BJ (cell line): Measurements from ENCODE around the gene STX18. TPM values are rescaled to one million over a fixed set of nuclear protein-coding genes. Genes with fewer than 3 reads are reported as not detected.

Experiments used
- CTCF ChIA-PET: fragments of 350-600 bp; formaldehyde crosslinking; extraction: SDS; loops from one replicate; lab custom pipeline; 2021; ENCODE audit warnings: antibody characterized with exemption, inconsistent platforms; lab: Yijun Ruan, JAX
- POLR2A ChIA-PET: fragments of 300-600 bp; sonication (Branson Sonifier 250); formaldehyde crosslinking; extraction: SDS; loops from one replicate; lab custom pipeline; 2021; ENCODE audit warnings: antibody characterized with exemption; lab: Charles Lee
- DNase-seq: peaks from one replicate; pipeline ENCODE4 v3.0.0-alpha.2; 2011; ENCODE audit warnings: low read depth
- H3K27me3 ChIP-seq: 2 replicates; pipeline ENCODE4 v1.6.0; 2011; ENCODE audit warnings: low read length; ENCODE audit not compliant: control insufficient read depth, insufficient read depth
- H3K36me3 ChIP-seq: 2 replicates; pipeline ENCODE4 v1.5.1; 2011; ENCODE audit warnings: low read length; ENCODE audit not compliant: control insufficient read depth, insufficient read depth
- H3K4me3 ChIP-seq: 2 replicates; pipeline ENCODE4 v1.5.1; 2011; ENCODE audit warnings: low read depth, mild to moderate bottlenecking, control low read depth, low read length
- CTCF ChIP-seq: IDR thresholded peaks from 2 replicates; pipeline ENCODE4 v1.5.1; 2011; ENCODE audit warnings: low read depth, mild to moderate bottlenecking, control low read depth, inconsistent platforms, low read length, moderate library complexity; ENCODE audit not compliant: insufficient read depth
- polyA plus RNA-seq: library from polyadenylated mRNA; depleted of rRNA; stranded (reverse); fragments of >200 nt; gene quantifications from 2 replicates; pipeline ENCODE4 v1.2.3, GENCODE V29; 2011

The STX18 gene
- polyA plus RNA-seq, 1 experiment, result 35.6 TPM

- H3K27me3 ChIP-seq, result no peaks in the 10 kb centered on the region
- no peak for TF ChIP-seq CTCF
- POLR2A ChIA-PET, result no interaction called here
- CTCF ChIA-PET, result interaction anchor here (1.6 kb wide), 1 partner anchor 166 kb away, joined by 3 read pairs; no protein-coding TSS in a partner anchor
- DNase-seq, result no peak
- H3K36me3 ChIP-seq, result peaks cover 18% of the 10 kb centered on the region
- H3K4me3 ChIP-seq, result no peak overlapping the region
These were observed 115.2 kb downstream of the STX18 start for GRCh38 chr4:4426511-4427120.

- H3K4me3 ChIP-seq, result no peak overlapping the region
- ChIA-PET POLR2A (no interaction called here), CTCF (interaction anchor here (1.2 to 1.6 kb wide), 2 partner anchors 54 to 166 kb away, joined by 3 read pairs; no protein-coding TSS in a partner anchor)
- TF ChIP-seq CTCF, result no peak
- DNase-seq, result no peak
- H3K36me3 ChIP-seq, result peaks cover 18% of the 10 kb centered on the region
- H3K27me3 ChIP-seq, result no peaks in the 10 kb centered on the region
These were observed 116.2 kb downstream of the STX18 start for GRCh38 chr4:4425696-4426095.

DNA sequence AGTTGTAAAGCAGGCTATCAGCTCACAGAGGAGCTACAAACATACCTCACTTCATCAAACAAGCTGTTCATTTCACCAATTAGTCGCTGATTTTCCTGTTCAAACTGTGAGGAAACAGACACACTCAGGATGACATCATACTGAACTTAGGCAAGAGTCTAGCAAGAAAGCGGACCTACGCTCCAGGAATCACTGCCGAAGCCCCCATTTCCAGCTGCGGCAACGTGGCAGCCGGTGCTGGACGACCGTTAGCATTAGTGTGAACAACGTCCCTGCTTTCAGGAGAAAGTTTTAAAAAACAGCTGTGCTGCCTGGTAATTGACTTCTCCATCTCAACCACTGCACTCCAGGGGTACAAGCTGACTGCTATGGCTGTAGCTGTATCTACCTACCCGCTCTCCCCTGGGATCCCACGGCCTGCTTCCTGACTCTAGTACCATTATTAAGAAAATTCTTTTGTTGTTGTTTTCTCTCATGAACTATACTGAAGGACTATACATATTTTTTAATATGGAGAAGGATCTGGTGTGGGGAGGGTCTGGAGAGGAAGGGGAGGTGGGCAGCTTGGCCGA is 116.6 kb downstream of the STX18 start:
- TF ChIP-seq CTCF, result no peak
- POLR2A ChIA-PET, result no interaction called here

DNA sequence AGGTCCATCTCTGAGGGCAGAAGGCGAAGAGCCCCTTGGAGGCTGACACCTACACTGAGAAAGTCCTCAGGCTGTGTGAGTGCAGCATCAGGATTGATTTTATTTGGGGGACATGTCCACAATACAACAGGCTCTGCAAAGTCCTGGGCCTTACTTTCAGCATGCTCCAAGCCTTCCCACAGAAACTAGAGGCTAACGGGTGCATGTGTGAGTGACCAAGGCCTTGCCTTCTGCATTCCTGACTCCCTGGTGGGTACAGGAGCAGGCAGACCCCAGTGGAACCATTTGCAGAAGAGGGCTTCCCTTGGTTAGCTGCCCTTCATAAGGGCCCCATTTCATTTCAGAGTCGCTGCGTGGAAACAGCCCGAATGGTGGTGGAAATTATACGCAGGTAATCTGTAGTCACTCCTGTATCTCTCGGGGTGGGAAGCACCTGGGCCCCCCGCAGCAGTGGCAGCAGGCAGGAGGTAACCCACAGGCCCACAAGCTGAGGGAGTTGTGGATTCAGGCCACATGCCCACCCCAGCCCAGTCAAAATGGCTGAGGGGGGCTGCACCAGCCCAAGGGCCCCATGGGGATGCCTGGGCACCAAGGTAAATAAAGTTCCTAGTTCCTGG is 117.2 kb downstream of the STX18 start:
- ChIA-PET POLR2A (no interaction called here), CTCF (interaction anchor here (1.2 kb wide), 1 partner anchor 56 kb away, joined by 3 read pairs; no protein-coding TSS in a partner anchor)
- Histone ChIP-seq H3K36me3 (peaks cover 27% of the 10 kb centered on the region), H3K4me3 (no peak overlapping the region), H3K27me3 (no peaks in the 10 kb centered on the region)
- no peak for DNase-seq
- no peak for TF ChIP-seq CTCF

More for the DNA sequence above, 116.6 kb downstream of the STX18 start:
- DNase-seq, result no peak
- H3K4me3 ChIP-seq, result no peak overlapping the region
- CTCF ChIA-PET, result interaction anchor here (1.2 to 1.6 kb wide), 2 partner anchors 55 to 165 kb away, joined by 3 read pairs; no protein-coding TSS in a partner anchor
- H3K36me3 ChIP-seq, result peaks cover 23% of the 10 kb centered on the region
- H3K27me3 ChIP-seq, result no peaks in the 10 kb centered on the region

- CTCF ChIA-PET, result no interaction called here
- POLR2A ChIA-PET, result no interaction called here
- no peak for DNase-seq
- H3K4me3 ChIP-seq, result no peak overlapping the region
- H3K27me3 ChIP-seq, result no peaks in the 10 kb centered on the region
- peaks cover 30% of the 10 kb centered on the region for H3K36me3 ChIP-seq
- no peak for TF ChIP-seq CTCF
These were observed 117.9 kb downstream of the STX18 start for GRCh38 chr4:4423706-4424498.
